ENCODE results near the gene MAN1C1. TPM values are rescaled to one million over a fixed set of nuclear protein-coding genes. Genes with fewer than 3 reads are reported as not detected.

Gene MAN1C1
- total RNA-seq, 2 donors from 2014 or later: 1.7 to 6.0 TPM

- peak; percentile 95 for ATAC-seq
- intact Hi-C loops (cut with DNase I, micrococcal nuclease): loop anchor here in 1 of 2 donors (5.0 kb wide), 1 partner anchor 189 kb away; no protein-coding TSS in a partner anchor
Measured at GRCh38 chr1:25608488-25609178, 8.0 kb upstream of the MAN1C1 start.

DNA sequence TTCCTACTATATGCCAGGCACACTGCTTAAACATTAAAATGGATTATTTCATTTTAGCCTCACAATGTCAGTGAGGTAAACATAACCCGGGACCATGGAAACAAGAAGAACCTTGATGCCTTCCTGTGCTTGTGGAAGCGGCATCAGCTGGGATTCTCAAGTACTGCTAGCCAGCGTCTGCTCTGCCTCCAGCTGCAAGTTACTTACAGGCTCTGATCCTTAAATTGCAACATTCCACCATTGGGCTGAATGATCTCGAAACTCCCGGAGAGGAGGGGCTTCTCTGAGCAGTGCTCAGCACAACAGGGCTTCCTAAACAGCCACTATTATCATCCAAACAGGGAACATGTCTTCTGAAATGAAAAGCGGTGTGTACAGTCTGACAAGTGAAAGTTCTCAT lies 6.7 kb upstream of the MAN1C1 start:
- intact Hi-C loops (cut with DNase I, micrococcal nuclease): loop anchor here (5.0 kb wide), 2 partner anchors 132 to 187 kb away; no protein-coding TSS in a partner anchor
- DNase-seq (no peak), ATAC-seq (no peak)

More at GRCh38 chr1:25608488-25609178, 8.0 kb upstream of the MAN1C1 start:
- DNase-seq: peak; percentile 78 to 91

GRCh38 chr1:25610822-25611630 lies 5.6 kb upstream of the MAN1C1 start:
- no peak for ATAC-seq
- no peak for DNase-seq
- intact Hi-C loops (cut with DNase I, micrococcal nuclease): loop anchor here (5.0 kb wide), 2 partner anchors 131 to 186 kb away; no protein-coding TSS in a partner anchor

DNA sequence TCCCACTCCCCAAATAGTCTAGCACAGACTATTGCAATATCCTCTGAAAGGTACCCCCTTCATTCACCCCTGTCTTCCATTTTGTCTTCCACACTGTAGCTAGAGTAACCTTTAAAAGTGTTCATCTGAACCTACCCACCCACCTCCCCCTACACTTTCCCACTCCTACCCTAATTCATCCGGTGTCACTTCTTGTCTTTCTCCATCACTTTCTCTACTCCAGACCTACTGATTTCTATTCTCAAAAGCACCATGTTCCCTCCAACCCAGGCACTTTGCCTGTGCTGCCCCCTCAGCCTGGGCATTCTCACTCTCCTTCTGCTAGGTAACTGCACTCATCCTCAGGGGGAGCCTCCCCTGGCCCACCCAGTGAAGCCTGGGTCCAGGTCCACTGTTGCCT lies 4.7 kb upstream of the MAN1C1 start:
- intact Hi-C loops (cut with DNase I, micrococcal nuclease): loop anchor here (5.0 kb wide), 2 partner anchors 130 to 185 kb away; no protein-coding TSS in a partner anchor
- DNase-seq: no peak
- ATAC-seq: no peak

DNA sequence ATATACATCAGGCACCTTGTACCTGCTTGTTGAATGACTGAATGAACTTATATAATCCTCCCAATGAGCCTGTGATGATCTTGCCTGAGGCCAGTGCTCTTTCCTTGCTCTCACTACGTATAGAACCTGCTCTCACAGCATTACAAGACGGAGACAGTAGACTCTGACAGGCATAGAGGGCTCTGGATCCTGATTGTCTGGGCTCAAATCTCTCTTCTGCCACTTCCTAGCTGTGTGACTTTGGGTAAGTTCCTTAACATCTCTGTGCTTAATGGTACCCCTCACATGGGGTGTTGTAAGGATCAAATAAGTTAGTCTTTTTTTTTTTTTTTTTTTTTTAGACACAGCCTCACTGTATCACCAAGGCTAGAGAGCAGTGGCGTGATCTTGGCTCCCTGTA lies 4.2 kb upstream of the MAN1C1 start:
- no peak for DNase-seq
- no peak for ATAC-seq
- intact Hi-C loops (cut with DNase I, micrococcal nuclease): loop anchor here (5.0 kb wide), 2 partner anchors 130 to 185 kb away; no protein-coding TSS in a partner anchor

GRCh38 chr1:25613091-25613490 lies 3.5 kb upstream of the MAN1C1 start:
- ATAC-seq (no peak), DNase-seq (no peak)
- intact Hi-C loops (cut with DNase I, micrococcal nuclease): loop anchor here (5.0 kb wide), 2 partner anchors 129 to 184 kb away; no protein-coding TSS in a partner anchor

DNA sequence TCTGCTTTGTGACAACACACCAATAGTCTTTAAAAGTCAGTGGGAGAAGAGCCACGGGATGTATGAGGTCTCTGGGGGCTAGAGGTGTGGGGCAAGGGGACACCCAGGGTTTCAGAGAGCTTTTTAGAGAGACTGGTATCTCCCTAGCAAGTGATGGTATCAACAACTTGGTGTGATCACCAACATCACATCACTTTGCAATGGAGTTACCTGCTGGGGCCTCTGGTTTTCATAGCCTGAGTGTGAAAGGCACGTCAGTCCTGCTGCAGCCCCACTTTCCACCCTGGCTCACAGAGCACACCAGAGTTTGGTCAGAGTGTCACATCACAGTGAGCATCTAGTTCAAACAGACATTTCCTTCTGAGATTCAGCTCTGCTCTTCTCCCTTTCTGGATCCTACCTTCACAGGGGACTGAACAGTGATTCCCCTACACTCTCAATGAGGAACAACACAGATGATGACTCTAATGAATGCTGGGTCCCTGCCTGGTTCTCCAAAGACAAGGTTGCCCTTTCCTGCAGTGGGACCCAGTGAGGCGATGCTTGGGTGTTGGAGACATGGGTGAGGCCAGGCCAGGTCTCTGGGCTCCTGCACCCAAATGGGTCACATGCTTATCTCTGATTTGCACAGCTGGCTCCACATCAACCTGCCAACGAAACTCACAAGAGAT lies 2.0 kb upstream of the MAN1C1 start:
- no peak for DNase-seq
- intact Hi-C loops (cut with DNase I, micrococcal nuclease): loop anchor here (5.0 kb wide), 2 partner anchors 128 to 183 kb away; no protein-coding TSS in a partner anchor
- no peak for ATAC-seq

DNA sequence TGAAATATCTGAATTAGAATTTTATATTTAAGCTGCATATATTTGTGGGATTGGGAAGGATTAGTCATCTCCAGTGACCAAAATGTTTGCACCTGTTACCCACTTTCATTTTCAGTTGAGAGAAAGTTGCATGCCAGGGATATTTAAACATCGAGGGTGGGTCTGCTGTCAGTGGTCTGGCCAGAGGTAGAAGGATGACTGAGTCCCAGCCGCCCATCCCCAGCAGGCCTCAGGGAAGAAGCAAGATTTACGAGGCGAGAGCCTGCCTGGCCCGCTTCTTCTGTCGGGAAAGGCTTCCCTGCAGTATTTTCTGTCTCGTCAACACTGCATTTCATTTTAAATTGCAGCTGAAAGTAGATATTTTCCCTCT lies 1.4 kb upstream of the MAN1C1 start:
- DNase-seq (no peak), ATAC-seq (no peak)
- intact Hi-C loops (cut with DNase I, micrococcal nuclease): no loop called here

- DNase-seq (no peak), ATAC-seq (peak; percentile 13)
- intact Hi-C loops (cut with DNase I, micrococcal nuclease): no loop called here
Measured at GRCh38 chr1:25615563-25616094, 962 bp upstream of the MAN1C1 start.

DNA sequence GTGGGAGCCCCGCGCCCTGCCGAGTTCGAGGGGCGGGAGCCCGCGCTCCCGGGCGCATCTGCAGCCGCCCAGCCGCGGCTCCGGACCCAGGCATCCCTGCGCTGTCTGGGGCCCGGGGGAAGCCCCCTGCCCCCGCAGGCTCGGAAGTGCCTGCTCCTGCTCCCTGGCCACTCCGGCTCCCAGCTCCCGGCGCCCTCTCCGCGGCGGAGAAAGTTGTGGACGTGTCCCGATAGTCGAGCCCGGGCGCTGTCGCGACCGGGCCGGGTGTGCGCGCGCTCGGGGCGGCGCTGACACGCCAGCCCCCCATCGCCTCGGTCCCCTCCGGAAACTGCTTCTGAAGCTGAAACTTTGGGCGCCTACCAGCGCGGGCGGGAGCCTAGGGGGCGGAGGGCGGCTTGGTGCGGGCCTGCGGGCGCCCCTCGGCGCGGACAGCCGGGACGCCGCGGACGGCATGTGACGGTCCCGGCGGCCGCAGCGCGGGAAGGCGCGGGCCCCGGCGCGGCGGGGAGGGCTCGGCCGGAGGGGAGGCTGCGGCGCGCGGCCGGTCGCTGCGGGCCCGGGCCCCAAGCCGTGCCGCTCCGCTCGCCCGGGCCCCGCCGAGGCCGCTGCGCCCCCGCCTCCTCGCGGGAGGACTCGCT lies 515 bp downstream of the MAN1C1 start:
- no peak for ATAC-seq
- DNase-seq: peak in 1 of 2 donors; percentile 39
- intact Hi-C loops (cut with DNase I, micrococcal nuclease): no loop called here

- intact Hi-C loops (cut with DNase I, micrococcal nuclease): no loop called here
- DNase-seq: peak in 1 of 2 donors; percentile 34
Measured at GRCh38 chr1:25617625-25618432, 1.2 kb downstream of the MAN1C1 start.

DNA sequence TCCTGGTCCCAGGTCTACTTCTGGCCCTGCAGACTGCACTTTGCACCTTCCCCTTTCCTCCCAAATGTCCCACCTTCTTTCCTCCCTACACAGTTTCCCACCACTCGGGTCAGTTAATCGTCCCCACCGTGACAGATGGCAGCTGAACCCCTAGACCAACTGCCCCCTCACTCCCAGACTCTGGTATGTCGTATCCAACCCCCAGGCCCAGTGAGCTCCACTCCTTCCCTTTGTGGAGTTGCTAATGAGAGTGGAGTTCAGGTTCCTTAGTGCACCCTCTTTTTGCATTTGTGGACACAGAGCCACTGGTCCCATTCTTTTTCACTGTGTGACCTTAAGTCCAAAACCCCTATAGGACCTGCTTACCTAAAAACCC lies 1.8 kb downstream of the MAN1C1 start:
- DNase-seq (no peak), ATAC-seq (no peak)
- intact Hi-C loops (cut with DNase I, micrococcal nuclease): no loop called here

More at GRCh38 chr1:25617625-25618432, 1.2 kb downstream of the MAN1C1 start:
- no peak for ATAC-seq

GRCh38 chr1:25619101-25619890 lies 2.7 kb downstream of the MAN1C1 start:
- intact Hi-C loops (cut with DNase I, micrococcal nuclease): no loop called here
- DNase-seq: peak in 1 of 2 donors; percentile 34
- ATAC-seq: no peak

DNA sequence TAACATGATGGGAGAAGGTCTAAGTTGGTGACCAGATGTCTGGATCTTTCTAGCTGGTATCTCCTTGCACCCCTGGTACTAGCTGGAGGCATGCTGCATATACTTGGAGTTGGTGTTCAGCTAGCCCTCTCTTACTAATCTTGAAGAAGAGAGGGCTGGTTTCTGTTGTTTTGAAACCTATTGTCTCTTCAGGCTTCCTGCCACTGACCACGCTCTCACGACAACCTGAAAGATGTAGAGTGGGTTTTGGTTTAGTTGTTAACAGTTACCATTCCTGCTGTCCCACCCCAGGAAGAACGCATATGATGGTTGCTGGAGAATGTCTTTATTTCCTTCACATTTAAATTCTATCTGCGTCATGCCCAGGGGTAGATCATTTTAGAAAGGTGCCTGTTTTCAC lies 3.6 kb downstream of the MAN1C1 start:
- DNase-seq (no peak), ATAC-seq (no peak)
- intact Hi-C loops (cut with DNase I, micrococcal nuclease): loop anchor here in 1 of 2 donors (10.0 kb wide), 1 partner anchor 65 kb away; no protein-coding TSS in a partner anchor

GRCh38 chr1:25620701-25621350 lies 4.2 kb downstream of the MAN1C1 start:
- ATAC-seq (no peak), DNase-seq (no peak)
- intact Hi-C loops (cut with DNase I, micrococcal nuclease): loop anchor here in 1 of 2 donors (10.0 kb wide), 1 partner anchor 64 kb away; no protein-coding TSS in a partner anchor

DNA sequence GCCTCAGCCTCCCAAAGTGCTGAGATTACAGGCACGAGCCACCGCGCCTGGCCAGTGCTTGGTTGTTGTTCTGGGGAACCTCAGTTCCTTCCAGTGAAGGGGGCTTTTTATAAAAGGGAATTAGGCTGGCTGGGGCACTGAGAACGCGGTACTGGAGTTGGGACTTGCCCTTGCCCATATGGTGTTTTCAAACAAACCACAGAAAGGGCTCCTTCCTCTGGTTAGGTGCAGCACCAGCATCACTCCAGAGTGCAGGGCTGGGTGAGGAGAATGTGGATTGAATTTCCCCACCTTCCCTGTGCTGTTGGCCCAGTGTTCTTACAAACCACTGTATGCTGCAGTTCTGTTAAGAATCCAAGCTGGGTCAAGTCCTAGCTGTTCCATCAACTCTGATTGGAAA lies 5.3 kb downstream of the MAN1C1 start:
- ATAC-seq (no peak), DNase-seq (no peak)
- intact Hi-C loops (cut with DNase I, micrococcal nuclease): loop anchor here in 1 of 2 donors (10.0 kb wide), 1 partner anchor 63 kb away; no protein-coding TSS in a partner anchor

Measured in left colon (tissue), 2 donors.